Loucy (cell line): ENCODE data around the gene MSL3B.

Experiments
- H2AFZ ChIP-seq: fragments of 200-600 bp; sonication (generic); 2 replicates; pipeline ENCODE4 v1.6.0; 2016; ENCODE audit warnings: antibody characterized with exemption, mild to moderate bottlenecking, low read length, moderate library complexity
- H3F3A ChIP-seq: fragments of 200-600 bp; 2 replicates; pipeline ENCODE4 v1.6.0; 2016; ENCODE audit warnings: antibody characterized with exemption, low read depth, mild to moderate bottlenecking
- H3K27me3 ChIP-seq: fragments of 200-600 bp; sonication (generic); 2 replicates; pipeline ENCODE4 v1.6.1; 2014; ENCODE audit warnings: low read length, mild to moderate bottlenecking; ENCODE audit not compliant: insufficient read depth, poor library complexity, severe bottlenecking
- H3K36me3 ChIP-seq: fragments of 200-600 bp; sonication (generic); 2 replicates; pipeline ENCODE4 v1.6.1; 2016; ENCODE audit warnings: low read length; ENCODE audit not compliant: insufficient read depth
- H3K4me1 ChIP-seq: fragments of 200-600 bp; sonication (generic); 2 replicates; pipeline ENCODE4 v1.5.1; 2014; ENCODE audit warnings: low read length, mild to moderate bottlenecking; ENCODE audit not compliant: insufficient read depth, poor library complexity, severe bottlenecking
- H3K4me2 ChIP-seq: fragments of 200-600 bp; sonication (generic); 2 replicates; pipeline ENCODE4 v1.6.0; 2014; ENCODE audit warnings: antibody characterized with exemption, low read length, low read depth, mild to moderate bottlenecking; ENCODE audit not compliant: poor library complexity, severe bottlenecking
- H3K4me3 ChIP-seq: fragments of 200-600 bp; sonication (generic); 2 replicates; pipeline ENCODE4 v1.5.1; 2014; ENCODE audit warnings: low read length, mild to moderate bottlenecking, mixed read lengths; ENCODE audit not compliant: poor library complexity, severe bottlenecking
- H3K79me2 ChIP-seq: fragments of 200-600 bp; sonication (generic); 2 replicates; pipeline ENCODE4 v1.6.1; 2014; ENCODE audit warnings: low read length; ENCODE audit not compliant: insufficient read depth
- H3K9ac ChIP-seq: fragments of 200-600 bp; sonication (generic); 2 replicates; pipeline ENCODE4 v1.6.0; 2014; ENCODE audit warnings: mild to moderate bottlenecking, low read depth, low read length, moderate library complexity; ENCODE audit not compliant: poor library complexity, severe bottlenecking
- H3K9me2 ChIP-seq: fragments of 200-600 bp; sonication (generic); replicated peaks from 2 replicates; pipeline ENCODE4 v1.6.1; 2016; ENCODE audit warnings: low read depth, low read length, mixed read lengths
- H3K9me3 ChIP-seq: fragments of 200-600 bp; sonication (generic); 2 replicates; pipeline ENCODE4 v1.6.1; 2014; ENCODE audit warnings: mild to moderate bottlenecking, antibody characterized with exemption, low read length, low read depth; ENCODE audit not compliant: insufficient read depth
- H4K20me1 ChIP-seq: fragments of 200-600 bp; sonication (generic); 2 replicates; pipeline ENCODE4 v1.6.0; 2014; ENCODE audit warnings: antibody characterized with exemption, low read length, mild to moderate bottlenecking; ENCODE audit not compliant: insufficient read depth, poor library complexity, severe bottlenecking
- EZH2phosphoT487 ChIP-seq: fragments of 200-600 bp; IDR thresholded peaks from 2 replicates; pipeline ENCODE4 v1.6.1; 2018; ENCODE audit warnings: antibody characterized with exemption, mild to moderate bottlenecking, moderate library complexity, borderline replicate concordance
- TF ChIP-seq, protein P1 (sequence below): fragments of 200-600 bp; sonication (generic); conservative IDR thresholded peaks from 2 replicates; pipeline ENCODE4 v1.5.1; 2014; ENCODE audit warnings: mild to moderate bottlenecking, antibody characterized with exemption, low read length

MSL3B gene

DNA sequence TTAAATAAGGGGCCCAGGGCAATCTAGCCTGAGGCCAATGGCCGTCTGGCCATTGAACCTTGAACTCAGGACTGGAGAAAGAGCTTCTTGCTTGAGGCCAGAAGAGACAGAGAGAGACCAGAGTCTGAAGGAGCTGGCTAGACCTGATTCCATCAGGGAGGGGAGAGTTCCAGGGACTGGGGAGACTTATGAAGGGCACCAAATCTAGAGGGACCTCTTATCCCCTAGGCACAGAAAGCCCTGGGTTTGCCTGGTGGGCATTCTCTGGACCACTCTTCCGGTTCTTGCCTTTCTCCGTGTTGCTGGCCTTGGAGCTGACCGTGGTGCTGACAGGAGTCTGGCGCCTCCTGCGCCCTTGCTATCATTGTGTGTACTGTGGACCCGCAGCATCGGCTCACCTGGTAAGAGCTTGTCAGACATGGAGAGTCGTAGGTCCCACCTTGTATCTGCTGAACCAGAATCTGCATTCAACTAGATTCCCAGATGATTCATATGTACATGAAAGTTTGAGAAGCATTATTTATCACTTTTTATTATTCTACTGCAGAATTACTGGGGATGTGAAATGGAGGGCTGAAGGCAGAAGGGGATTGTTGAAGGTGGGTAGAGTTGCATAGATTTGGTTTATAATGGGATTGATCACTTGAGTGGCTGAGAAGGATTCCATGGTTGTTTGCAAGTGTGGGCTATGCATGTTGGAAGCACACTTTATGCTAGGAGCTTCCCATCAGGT, 44.7 kb upstream of the MSL3B start:
- Histone ChIP-seq H4K20me1 (no peaks in the 10 kb centered on the region), H2AFZ (no peak overlapping the region), H3K4me2 (no peak overlapping the region), H3K4me1 (no peaks in the 10 kb centered on the region), H3K36me3 (no peaks in the 10 kb centered on the region), H3K9me3 (no peaks in the 10 kb centered on the region), H3F3A (no peaks in the 10 kb centered on the region), H3K79me2 (no peaks in the 10 kb centered on the region), H3K9me2 (no peaks in the 10 kb centered on the region), H3K27me3 (no peaks in the 10 kb centered on the region), H3K9ac (no peak overlapping the region), H3K4me3 (no peak overlapping the region)
- TF ChIP-seq EZH2phosphoT487: no peak
- TF ChIP-seq, protein P1, sequence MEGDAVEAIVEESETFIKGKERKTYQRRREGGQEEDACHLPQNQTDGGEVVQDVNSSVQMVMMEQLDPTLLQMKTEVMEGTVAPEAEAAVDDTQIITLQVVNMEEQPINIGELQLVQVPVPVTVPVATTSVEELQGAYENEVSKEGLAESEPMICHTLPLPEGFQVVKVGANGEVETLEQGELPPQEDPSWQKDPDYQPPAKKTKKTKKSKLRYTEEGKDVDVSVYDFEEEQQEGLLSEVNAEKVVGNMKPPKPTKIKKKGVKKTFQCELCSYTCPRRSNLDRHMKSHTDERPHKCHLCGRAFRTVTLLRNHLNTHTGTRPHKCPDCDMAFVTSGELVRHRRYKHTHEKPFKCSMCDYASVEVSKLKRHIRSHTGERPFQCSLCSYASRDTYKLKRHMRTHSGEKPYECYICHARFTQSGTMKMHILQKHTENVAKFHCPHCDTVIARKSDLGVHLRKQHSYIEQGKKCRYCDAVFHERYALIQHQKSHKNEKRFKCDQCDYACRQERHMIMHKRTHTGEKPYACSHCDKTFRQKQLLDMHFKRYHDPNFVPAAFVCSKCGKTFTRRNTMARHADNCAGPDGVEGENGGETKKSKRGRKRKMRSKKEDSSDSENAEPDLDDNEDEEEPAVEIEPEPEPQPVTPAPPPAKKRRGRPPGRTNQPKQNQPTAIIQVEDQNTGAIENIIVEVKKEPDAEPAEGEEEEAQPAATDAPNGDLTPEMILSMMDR: no peak

- Histone ChIP-seq H3K9me3 (no peaks in the 10 kb centered on the region), H3F3A (no peaks in the 10 kb centered on the region), H3K9me2 (no peaks in the 10 kb centered on the region), H3K4me2 (no peak overlapping the region), H3K79me2 (no peaks in the 10 kb centered on the region), H3K4me1 (no peaks in the 10 kb centered on the region), H4K20me1 (no peaks in the 10 kb centered on the region), H3K27me3 (no peaks in the 10 kb centered on the region), H3K9ac (no peak overlapping the region), H2AFZ (no peak overlapping the region), H3K4me3 (no peak overlapping the region), H3K36me3 (no peaks in the 10 kb centered on the region)
- TF ChIP-seq, protein P1: no peak
- no peak for TF ChIP-seq EZH2phosphoT487
These were observed 39.4 kb upstream of the MSL3B start for GRCh38 chr2:233907627-233908026.

GRCh38 chr2:233905945-233906344, 37.8 kb upstream of the MSL3B start:
- Histone ChIP-seq H2AFZ (no peak overlapping the region), H3K9me2 (no peaks in the 10 kb centered on the region), H3K79me2 (no peaks in the 10 kb centered on the region), H3K36me3 (no peaks in the 10 kb centered on the region), H3K27me3 (no peaks in the 10 kb centered on the region), H3K4me1 (no peaks in the 10 kb centered on the region), H3F3A (no peaks in the 10 kb centered on the region), H3K4me2 (no peak overlapping the region), H4K20me1 (no peaks in the 10 kb centered on the region), H3K9ac (no peak overlapping the region), H3K4me3 (no peak overlapping the region), H3K9me3 (no peaks in the 10 kb centered on the region)
- TF ChIP-seq, protein P1: no peak
- TF ChIP-seq EZH2phosphoT487: no peak
